Kidney epithelial cell (primary cell): Measurements from ENCODE around the gene DNHD1. TPM values are rescaled to one million over a fixed set of nuclear protein-coding genes. Genes with fewer than 3 reads are reported as not detected.

ENCODE experiments used
- DNase-seq: peaks from one replicate; pipeline ENCODE4 v3.0.0-alpha.2; 2010; ENCODE audit warnings: low read depth
- H3K27me3 ChIP-seq: 2 replicates; pipeline ENCODE4 v1.6.0; 2011; ENCODE audit warnings: low read length; ENCODE audit not compliant: control insufficient read depth, insufficient read depth
- H3K36me3 ChIP-seq: 2 replicates; pipeline ENCODE4 v1.5.1; 2011; ENCODE audit warnings: low read length; ENCODE audit not compliant: control insufficient read depth, insufficient read depth
- H3K4me3 ChIP-seq: 2 replicates; pipeline ENCODE4 v1.5.1; 2011; ENCODE audit warnings: low read depth, mild to moderate bottlenecking, control low read depth, low read length
- CTCF ChIP-seq: IDR thresholded peaks from 2 replicates; pipeline ENCODE4 v1.5.1; 2011; ENCODE audit warnings: mild to moderate bottlenecking, moderate library complexity, low read length, control low read depth, inconsistent platforms; ENCODE audit not compliant: insufficient read depth, poor library complexity, severe bottlenecking
- total RNA-seq: library from RNA; depleted of rRNA; stranded (reverse); fragments of >200 nt; gene quantifications from 2 replicates; pipeline ENCODE4 v1.2.3, GENCODE V29; 2015

DNHD1 gene
- total RNA-seq, 1 donor from 2014 or later, result 2.9 TPM

GRCh38 chr11:6529266-6529665 is 32.2 kb downstream of the DNHD1 start:
- H3K4me3 ChIP-seq, result no peak overlapping the region
- no peak for TF ChIP-seq CTCF

GRCh38 chr11:6530848-6531247 is 33.8 kb downstream of the DNHD1 start:
- TF ChIP-seq CTCF, result no peak
- H3K4me3 ChIP-seq, result no peak overlapping the region
- DNase-seq, result no peak
- no peaks in the 10 kb centered on the region for H3K27me3 ChIP-seq
- H3K36me3 ChIP-seq, result no peaks in the 10 kb centered on the region

More at GRCh38 chr11:6529266-6529665, 32.2 kb downstream of the DNHD1 start:
- Histone ChIP-seq H3K36me3 (no peaks in the 10 kb centered on the region), H3K27me3 (no peaks in the 10 kb centered on the region)
- no peak for DNase-seq

- Histone ChIP-seq H3K27me3 (no peaks in the 10 kb centered on the region), H3K4me3 (no peak overlapping the region), H3K36me3 (no peaks in the 10 kb centered on the region)
- no peak for DNase-seq
- peak; percentile 76 for TF ChIP-seq CTCF
These were observed 34.2 kb downstream of the DNHD1 start for GRCh38 chr11:6531267-6531752.

- Histone ChIP-seq H3K27me3 (no peaks in the 10 kb centered on the region), H3K4me3 (no peak overlapping the region), H3K36me3 (no peaks in the 10 kb centered on the region)
- no peak for TF ChIP-seq CTCF
- no peak for DNase-seq
These were observed 41.4 kb downstream of the DNHD1 start for GRCh38 chr11:6538456-6538855.

- no peak for DNase-seq
- no peaks in the 10 kb centered on the region for H3K27me3 ChIP-seq
- no peaks in the 10 kb centered on the region for H3K36me3 ChIP-seq
- no peak for TF ChIP-seq CTCF
- no peak overlapping the region for H3K4me3 ChIP-seq
These were observed 41.9 kb downstream of the DNHD1 start for GRCh38 chr11:6538945-6539344.

GRCh38 chr11:6539748-6540268 is 42.7 kb downstream of the DNHD1 start:
- TF ChIP-seq CTCF, result no peak
- Histone ChIP-seq H3K27me3 (no peaks in the 10 kb centered on the region), H3K4me3 (no peak overlapping the region), H3K36me3 (no peaks in the 10 kb centered on the region)
- DNase-seq, result no peak
